Measurements from ENCODE around the gene PAWR. TPM values are rescaled to one million over a fixed set of nuclear protein-coding genes. Genes with fewer than 3 reads are reported as not detected.
"Not testable (repeated sequence)": the region's sequence is repeated elsewhere in the genome, so short reads cannot be mapped to it uniquely, and the experiment has no call there.

Gene PAWR
- polyA plus RNA-seq, 3 donors = 6.7 to 14.7 (median 7.9) TPM

GRCh38 chr12:79689061-79689476, 1.7 kb downstream of the PAWR start:
- WGBS, 3 donors = 2 to 3% (median 3%) methylated on average over 6 of the region's 6 CpGs
- H3K27ac ChIP-seq (ENCODE audit: low read depth, low read length) = no peak overlapping the region

GRCh38 chr12:79688376-79689060, 2.2 kb downstream of the PAWR start:
- 19 to 29% (median 22%) methylated on average over 6 of the region's 6 CpGs for WGBS, 3 donors
- no peak overlapping the region for H3K27ac ChIP-seq (ENCODE audit: low read depth, low read length)

- 44 to 52% (median 50%) methylated on average over 3 of the region's 3 CpGs for WGBS, 3 donors
- H3K27ac ChIP-seq (ENCODE audit: low read depth, low read length) = no peak overlapping the region
Observed at GRCh38 chr12:79687711-79688260, 3.0 kb downstream of the PAWR start.

DNA sequence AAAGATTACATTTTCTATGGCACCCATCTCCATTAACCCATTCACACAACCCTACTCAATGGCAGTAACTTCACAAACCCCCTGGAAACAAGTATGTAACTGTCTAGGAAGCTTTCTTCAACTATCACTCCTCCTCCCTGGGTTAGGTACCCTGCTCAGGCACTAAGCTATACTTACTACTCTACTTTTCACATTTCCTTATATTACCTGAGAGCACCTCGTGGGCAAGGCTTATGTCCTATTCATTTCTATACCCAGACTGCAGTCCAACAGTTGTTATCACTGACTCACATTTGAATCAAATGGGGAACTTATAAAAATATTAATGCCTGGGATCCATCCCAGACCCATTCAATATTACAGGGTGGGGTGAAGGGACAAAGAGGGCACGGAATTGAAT, 4.6 kb downstream of the PAWR start:
- no peak overlapping the region for H3K27ac ChIP-seq (ENCODE audit: low read depth, low read length)
- WGBS, 3 donors = 68 to 82% (median 79%) methylated on average over 2 of the region's 2 CpGs

- WGBS, 3 donors = 14 to 47% (median 31%) methylated on average over 1 of the region's 1 CpG
- no peak overlapping the region for H3K27ac ChIP-seq (ENCODE audit: low read depth, low read length)
Observed at GRCh38 chr12:79685068-79685467, 5.7 kb downstream of the PAWR start.

DNA sequence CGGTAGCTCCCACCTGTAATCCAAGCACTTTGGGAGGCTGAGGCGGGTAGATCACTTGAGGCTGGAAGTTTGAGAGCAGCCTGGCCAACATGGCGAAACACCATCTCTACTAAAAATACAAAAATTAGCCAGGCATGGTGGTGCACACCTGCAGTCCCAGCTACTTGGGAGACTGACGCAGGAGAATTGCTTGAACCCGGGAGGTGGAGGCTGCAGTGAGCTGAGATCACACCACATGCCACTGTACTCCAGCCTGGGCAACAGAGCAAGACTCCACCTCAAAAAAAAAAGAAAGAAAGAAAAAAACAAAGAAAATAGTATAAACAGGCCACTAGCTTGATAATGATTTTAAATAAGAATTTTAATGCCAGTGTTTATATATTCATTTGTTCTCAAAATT, 6.4 kb downstream of the PAWR start:
- WGBS, 3 donors = 95 to 98% (median 96%) methylated on average over 5 of the region's 5 CpGs
- not testable (repeated sequence) for H3K27ac ChIP-seq (ENCODE audit: low read depth, low read length)

DNA sequence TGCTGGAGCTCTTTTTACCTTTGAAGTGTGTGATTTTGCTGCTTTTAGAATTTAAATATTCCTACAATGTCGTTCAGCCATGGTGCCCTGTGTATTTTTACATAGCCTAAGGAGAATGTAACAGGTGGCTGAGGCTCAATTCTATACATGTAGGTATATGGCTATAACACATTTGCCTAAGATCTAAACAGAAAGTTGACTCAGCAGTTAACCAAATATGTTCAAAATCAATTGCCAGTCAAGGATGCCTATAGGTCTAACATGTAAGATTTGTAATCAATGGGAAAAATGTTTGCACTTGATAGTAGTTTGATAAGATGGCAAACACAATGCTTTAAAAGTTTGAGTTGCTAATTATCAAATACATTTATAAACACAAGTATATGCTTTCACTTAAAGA, 8.2 kb downstream of the PAWR start:
- 62 to 86% (median 73%) methylated on average over 1 of the region's 1 CpG for WGBS, 3 donors
- no peak overlapping the region for H3K27ac ChIP-seq (ENCODE audit: low read depth, low read length)

- H3K27ac ChIP-seq (ENCODE audit: low read depth, low read length) = no peak overlapping the region
- 68 to 88% (median 71%) methylated on average over 1 to 2 of the region's 2 CpGs for WGBS, 3 donors
Observed at GRCh38 chr12:79681008-79681590, 9.7 kb downstream of the PAWR start.

GRCh38 chr12:79680051-79680450, 10.7 kb downstream of the PAWR start:
- no peak overlapping the region for H3K27ac ChIP-seq (ENCODE audit: low read depth, low read length)
- WGBS, 3 donors = 87 to 91% (median 87%) methylated on average over 4 of the region's 4 CpGs

DNA sequence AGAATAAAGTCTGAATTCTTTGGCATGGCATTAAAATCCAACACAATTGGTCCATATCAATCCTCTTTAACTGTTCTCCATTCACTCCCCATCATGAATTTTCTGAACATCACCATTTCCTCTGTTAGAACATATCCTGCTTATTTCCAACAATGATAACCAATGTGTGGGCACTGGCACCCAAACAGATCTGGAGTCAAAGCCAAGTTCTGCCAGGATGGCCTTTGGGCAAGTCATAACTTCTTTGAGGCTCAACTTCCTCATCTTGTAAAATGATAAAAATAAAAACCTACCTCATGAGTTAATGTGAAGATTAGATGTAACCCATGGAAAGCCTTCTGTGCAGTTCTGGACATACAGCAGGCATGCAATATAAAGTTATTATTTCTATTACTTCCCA, 12.5 kb downstream of the PAWR start:
- H3K27ac ChIP-seq (ENCODE audit: low read depth, low read length) = no peak overlapping the region

DNA sequence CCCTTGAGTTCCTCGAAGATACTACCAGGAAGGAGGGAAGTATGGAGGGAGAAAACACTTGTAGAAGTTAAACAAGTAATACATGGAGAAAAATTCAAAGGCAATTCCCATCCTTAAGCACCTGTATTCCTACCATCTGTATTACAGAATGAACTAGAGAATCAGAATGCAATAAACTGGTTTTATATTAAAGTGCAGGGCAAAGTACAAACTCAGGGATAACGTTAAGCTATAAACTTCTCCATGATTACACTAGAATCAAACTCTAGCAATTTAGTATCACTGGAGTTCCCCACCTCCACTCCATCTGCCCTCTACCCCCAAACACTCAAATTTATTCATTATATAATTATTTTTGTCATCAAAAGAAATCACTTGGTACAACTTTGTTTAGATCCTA, 13.1 kb downstream of the PAWR start:
- 76 to 84% (median 77%) methylated on average over 2 of the region's 2 CpGs for WGBS, 3 donors
- no peak overlapping the region for H3K27ac ChIP-seq (ENCODE audit: low read depth, low read length)

DNA sequence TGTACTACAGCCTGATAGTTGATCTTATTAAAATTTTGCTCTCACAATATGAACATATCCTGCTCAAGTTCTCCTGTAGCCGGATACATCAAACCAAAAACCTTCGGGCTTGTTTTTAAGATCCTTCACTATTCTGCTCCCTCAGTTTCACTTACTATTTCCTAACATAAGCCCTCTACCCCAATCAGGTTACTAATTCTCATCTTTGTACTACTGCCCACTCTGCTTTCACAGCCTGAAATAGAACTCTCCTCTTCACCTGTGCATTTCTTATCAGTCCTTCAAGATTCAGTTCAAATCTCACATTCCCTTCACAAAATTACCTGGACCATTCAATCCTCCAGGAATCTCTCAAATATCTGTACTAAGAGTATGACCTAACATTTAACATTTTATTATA, 14.2 kb downstream of the PAWR start:
- 87 to 90% (median 90%) methylated on average over 2 of the region's 2 CpGs for WGBS, 3 donors
- no peak overlapping the region for H3K27ac ChIP-seq (ENCODE audit: low read depth, low read length)

DNA sequence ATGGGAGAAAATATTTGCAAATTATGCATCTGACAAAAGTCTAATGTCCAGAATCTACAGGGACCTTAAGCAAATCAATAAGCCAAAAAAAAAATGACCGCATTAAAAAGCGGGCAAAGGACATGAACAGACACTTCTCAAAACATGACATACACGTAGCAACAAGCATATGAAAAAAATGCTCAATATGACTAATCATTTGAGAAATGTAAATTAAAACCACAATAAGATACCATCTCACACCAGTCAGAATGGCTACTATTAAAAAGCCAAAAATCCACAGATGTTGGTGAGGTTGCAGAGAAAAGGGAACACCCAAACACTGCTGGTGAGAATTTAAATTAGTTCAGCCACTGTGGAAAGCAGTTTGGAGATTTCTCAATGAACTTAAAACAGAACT, 16.1 kb downstream of the PAWR start:
- WGBS, 3 donors = 92 to 99% (median 94%) methylated on average over 3 of the region's 3 CpGs

GRCh38 chr12:79673354-79673753, 17.4 kb downstream of the PAWR start:
- WGBS, 3 donors = 91 to 96% (median 94%) methylated on average over 4 of the region's 4 CpGs
- H3K27ac ChIP-seq (ENCODE audit: low read depth, low read length) = no peak overlapping the region

More for the DNA sequence above, 16.1 kb downstream of the PAWR start:
- no peak overlapping the region for H3K27ac ChIP-seq (ENCODE audit: low read depth, low read length)

- WGBS, 3 donors = 94 to 99% (median 95%) methylated on average over 4 of the region's 4 CpGs
- H3K27ac ChIP-seq (ENCODE audit: low read depth, low read length) = no peak overlapping the region
Observed at GRCh38 chr12:79668113-79668512, 22.7 kb downstream of the PAWR start.

DNA sequence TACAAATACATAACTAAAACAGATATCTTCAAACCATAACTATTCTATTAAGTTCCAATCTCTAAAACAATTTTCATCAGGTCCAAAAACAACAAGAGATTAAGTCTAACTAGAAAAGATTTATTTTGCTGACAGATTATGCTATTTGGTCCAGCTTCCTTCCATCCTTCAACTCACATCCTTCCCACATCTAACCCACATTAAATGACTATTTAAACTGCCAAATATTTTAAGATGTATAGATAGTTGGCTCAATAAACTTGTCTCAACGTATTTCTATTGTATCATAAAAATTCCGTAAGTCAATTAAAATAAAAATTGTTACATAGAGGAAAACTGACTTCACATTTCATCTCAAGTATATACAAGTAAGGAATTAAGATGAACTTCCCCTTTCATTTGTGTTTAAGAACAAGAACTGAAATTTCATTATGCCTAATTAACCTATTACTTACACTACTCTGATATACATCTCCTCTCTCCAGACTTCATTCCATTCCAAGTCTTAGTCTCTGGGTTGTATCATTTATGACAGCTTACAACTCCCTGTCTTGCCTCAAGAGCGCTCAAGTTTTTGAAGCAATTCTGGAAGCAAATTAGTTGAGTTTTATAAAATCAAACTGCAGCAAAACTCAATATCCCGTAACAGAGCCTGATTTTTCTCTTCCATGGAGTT, 25.4 kb downstream of the PAWR start:
- H3K27ac ChIP-seq (ENCODE audit: low read depth, low read length) = no peak overlapping the region
- 65 to 80% (median 70%) methylated on average over 4 of the region's 4 CpGs for WGBS, 3 donors

GRCh38 chr12:79664518-79664917, 26.2 kb downstream of the PAWR start:
- no peak overlapping the region for H3K27ac ChIP-seq (ENCODE audit: low read depth, low read length)
- 89 to 93% (median 91%) methylated on average over 4 of the region's 4 CpGs for WGBS, 3 donors

GRCh38 chr12:79662046-79662811, 28.5 kb downstream of the PAWR start:
- H3K27ac ChIP-seq (ENCODE audit: low read depth, low read length) = no peak overlapping the region
- 92 to 98% (median 92%) methylated on average over 1 of the region's 1 CpG for WGBS, 3 donors

GRCh38 chr12:79661629-79662028, 29.1 kb downstream of the PAWR start:
- no peak overlapping the region for H3K27ac ChIP-seq (ENCODE audit: low read depth, low read length)
